Renal pelvis (tissue), 4 donors: ENCODE data around the gene RDH16. TPM values are rescaled to one million over a fixed set of nuclear protein-coding genes. Genes with fewer than 3 reads are reported as not detected.
"Not testable (repeated sequence)": the region's sequence is repeated elsewhere in the genome, so short reads cannot be mapped to it uniquely, and the experiment has no call there.

Experiments
- DNase-seq: peaks from one replicate; pipeline ENCODE4 v3.0.0-alpha.2; 2013
- polyA plus RNA-seq, 3 donors: library from polyadenylated mRNA; unstranded; fragments of 120-200 nt; gene quantifications; one replicate each; pipeline ENCODE4 v1.2.1, GENCODE V29; 2013; ENCODE audit not compliant: insufficient read length in 3 of 3

Gene RDH16
- polyA plus RNA-seq, 3 donors, result 0.50 to 1.4 (median 1.0) TPM

- DNase-seq, result no peak
Observed at GRCh38 chr12:56921346-56921745, 36.1 kb downstream of the RDH16 start.

DNA sequence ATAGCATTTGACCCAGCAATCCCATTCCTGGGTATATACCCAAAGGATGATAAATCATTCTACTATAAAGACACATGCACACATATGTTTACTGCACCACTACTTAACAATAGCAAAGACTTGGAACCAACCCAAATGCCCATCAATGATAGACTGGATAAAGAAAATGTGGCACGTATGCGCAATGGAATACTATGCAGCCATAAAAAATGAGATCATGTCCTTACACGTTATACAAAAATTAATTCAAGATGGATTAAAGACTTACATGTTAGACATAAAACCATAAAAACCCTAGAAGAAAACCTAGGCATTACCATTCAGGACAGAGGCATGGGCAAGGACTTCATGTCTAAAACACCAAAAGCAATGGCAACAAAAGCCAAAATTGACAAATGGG, 39.3 kb downstream of the RDH16 start:
- not testable (repeated sequence) for DNase-seq

GRCh38 chr12:56916996-56917333, 40.4 kb downstream of the RDH16 start:
- DNase-seq, result no peak

- DNase-seq, result no peak
Observed at GRCh38 chr12:56916296-56916995, 41.0 kb downstream of the RDH16 start.

- peak; percentile 66 for DNase-seq
Observed at GRCh38 chr12:56914724-56915123, 42.7 kb downstream of the RDH16 start.

DNA sequence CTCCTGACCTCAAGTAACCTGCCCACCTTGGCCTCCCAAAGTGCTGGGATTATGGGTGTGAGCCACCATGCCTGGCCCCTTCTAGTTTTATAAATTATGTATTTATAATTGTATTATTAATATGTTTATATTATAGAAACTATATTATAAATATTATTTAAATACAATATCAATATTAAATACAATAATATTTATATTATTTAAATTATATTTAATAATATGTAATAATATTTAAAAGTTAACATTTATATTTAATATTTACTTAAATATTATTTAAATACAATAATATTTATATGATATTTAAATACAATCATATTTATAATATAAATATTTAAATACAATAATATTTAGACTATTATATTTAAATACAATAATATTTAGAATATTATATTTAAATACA, 43.2 kb downstream of the RDH16 start:
- no peak for DNase-seq

DNA sequence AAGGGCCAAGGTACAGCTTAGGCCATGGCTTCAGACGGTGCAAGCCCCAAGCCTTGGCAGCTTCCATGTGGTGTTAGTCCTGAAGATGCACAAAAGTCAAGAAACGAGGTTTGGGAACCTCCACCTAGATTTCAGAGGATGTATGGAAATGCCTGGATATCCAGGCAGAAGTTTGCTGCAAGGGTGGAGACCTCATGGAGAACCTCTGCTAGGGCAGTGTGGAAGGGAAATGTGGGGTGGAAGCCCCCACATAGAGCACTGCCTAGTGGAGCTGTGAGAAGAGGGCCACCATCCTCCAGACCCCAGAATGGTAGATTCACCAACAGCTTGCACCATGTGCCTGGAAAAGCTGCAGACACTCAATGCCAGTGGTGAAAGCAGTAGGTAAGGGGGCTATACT, 48.0 kb downstream of the RDH16 start:
- not testable (repeated sequence) for DNase-seq

DNA sequence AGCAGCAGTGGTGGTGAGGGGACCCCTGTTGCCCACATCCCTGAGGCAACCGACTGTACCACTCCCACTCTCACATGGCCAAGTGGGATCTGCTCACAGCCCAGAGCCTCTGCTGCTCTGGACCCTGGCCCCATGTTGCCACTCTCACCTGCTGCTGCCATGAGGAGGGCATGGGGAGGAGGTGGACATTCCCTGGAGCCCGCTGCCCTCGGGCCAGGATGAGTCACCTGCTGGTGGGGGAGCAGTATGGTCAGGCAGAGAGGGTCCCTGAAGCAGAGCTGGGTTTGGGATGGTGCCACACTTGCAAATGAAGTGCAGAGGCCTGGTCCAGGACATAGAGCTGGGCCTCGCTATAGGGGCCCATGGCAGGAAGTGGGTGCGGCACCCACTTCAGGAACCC, 49.3 kb downstream of the RDH16 start:
- DNase-seq, result no peak

DNA sequence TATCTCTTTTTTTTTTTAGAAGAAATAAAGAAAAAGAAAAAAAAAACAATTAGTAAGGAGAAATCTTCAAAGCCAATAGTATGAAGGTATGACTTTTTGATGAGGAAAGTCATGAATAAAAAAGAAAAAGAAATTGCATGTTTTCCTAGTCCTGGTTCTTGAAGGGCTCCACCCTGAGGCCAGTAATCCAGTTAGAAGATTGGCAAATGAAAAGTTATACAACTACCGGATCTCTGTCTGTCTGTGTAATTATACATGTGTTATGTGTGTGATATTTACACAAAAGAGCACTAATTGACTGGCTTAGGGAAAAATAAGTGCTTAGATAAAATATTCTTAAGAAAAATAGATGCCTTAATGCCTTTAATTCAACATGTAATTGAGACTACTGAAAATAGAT, 51.6 kb downstream of the RDH16 start:
- DNase-seq, result no peak

DNA sequence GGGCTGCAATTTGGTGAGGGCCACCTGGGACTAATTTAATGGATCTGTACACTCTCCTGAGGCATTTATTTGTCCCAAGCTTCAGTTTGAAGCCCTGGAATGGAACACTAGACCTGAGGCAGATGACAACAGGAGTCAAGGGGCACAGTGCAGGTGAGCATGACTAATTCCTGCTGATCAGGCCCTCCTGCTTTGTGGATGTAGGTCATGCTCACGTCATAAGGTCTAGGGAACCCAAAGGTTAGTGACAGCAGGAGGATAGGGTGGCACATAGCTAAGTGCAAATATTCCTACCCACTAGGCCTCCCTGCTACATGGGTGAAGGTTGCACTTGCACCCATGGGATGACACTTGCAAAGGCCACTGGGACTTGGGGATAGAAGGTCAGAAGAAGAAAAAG, 54.0 kb downstream of the RDH16 start:
- no peak for DNase-seq

Other genes starting within 250 kb of the RDH16 start
- 1,000 to 10,000 TPM; 1,818 to 2,346 (median 1,950) TPM for gene NACA, start 232.3 kb downstream of the RDH16 start, polyA plus RNA-seq
- 10 to 100 TPM; 16.1 to 22.6 (median 19.9) TPM for gene PRIM1, start 205.3 kb downstream of the RDH16 start, polyA plus RNA-seq
- 1 to 10 TPM in 2 of 3 donors, under 1 TPM in 1; 0.97 to 1.5 (median 1.1) TPM for gene HSD17B6, start 194.3 kb downstream of the RDH16 start, polyA plus RNA-seq
- gene SDR9C7, start 23.2 kb downstream of the RDH16 start, polyA plus RNA-seq, result under 1 TPM; 0.07 to 0.21 (median 0.16) TPM
- gene ZBTB39, start 48.9 kb upstream of the RDH16 start, polyA plus RNA-seq, result 10 to 100 TPM; 12.8 to 14.0 (median 13.8) TPM
- gene TAC3, start 58.9 kb upstream of the RDH16 start, polyA plus RNA-seq, result 1 to 10 TPM in 2 of 3 donors, under 1 TPM in 1; 0.64 to 2.2 (median 1.1) TPM
- under 1 TPM; 0.14 to 0.25 (median 0.21) TPM for gene MYO1A, start 92.5 kb upstream of the RDH16 start, polyA plus RNA-seq
- gene NEMP1, start 121.2 kb upstream of the RDH16 start, polyA plus RNA-seq, result 10 to 100 TPM; 22.1 to 35.0 (median 27.9) TPM
- gene NAB2, start 131.5 kb upstream of the RDH16 start, polyA plus RNA-seq, result 10 to 100 TPM; 47.0 to 53.9 (median 53.8) TPM
- gene STAT6, start 153.8 kb upstream of the RDH16 start, polyA plus RNA-seq, result 100 to 1,000 TPM in 2 of 3 donors, 10 to 100 TPM in 1; 98.8 to 134 (median 127) TPM
- gene LRP1, start 170.9 kb upstream of the RDH16 start, polyA plus RNA-seq, result 100 to 1,000 TPM in 1 of 3 donors, 10 to 100 TPM in 2; 70.4 to 103 (median 83.3) TPM
- gene LRP1-AS, start 190.0 kb upstream of the RDH16 start, polyA plus RNA-seq, result not detected